ENCODE data around the gene DNAJA4.

DNAJA4 gene

DNA sequence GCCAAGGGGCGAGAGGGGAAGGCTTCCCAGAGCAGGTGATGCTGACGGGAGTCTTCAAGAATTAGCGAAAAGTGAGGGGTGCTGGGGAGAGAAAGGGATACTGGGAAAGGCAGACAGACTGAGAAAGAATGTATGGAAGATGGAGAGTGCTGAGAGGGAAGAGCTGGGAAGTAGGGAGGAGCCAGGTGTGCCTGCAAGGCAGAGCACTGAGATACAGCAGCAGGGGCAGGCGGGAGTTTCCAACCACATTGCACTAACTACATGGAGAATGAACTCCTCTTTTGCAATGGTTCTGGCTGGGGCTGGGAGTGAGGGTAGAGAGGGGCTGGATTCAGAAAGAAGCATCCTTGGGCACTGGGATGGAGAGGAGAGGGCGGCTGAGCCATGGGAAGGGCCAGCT lies 59.8 kb downstream of the DNAJA4 start:
- H3K9ac ChIP-seq (ENCODE audit: low read depth, low read length) = no peak overlapping the region
- H4K20me1 ChIP-seq (ENCODE audit: insufficient read depth, low read length) = no peaks in the 10 kb centered on the region
- no peak overlapping the region for H3K4me2 ChIP-seq (ENCODE audit: insufficient read depth, low read length)
- H3K4me3 ChIP-seq (ENCODE audit: low read depth in 1 of 2, low read length in 2 of 2) = no peak overlapping the region
- H3K9me3 ChIP-seq (ENCODE audit: insufficient read depth, low read length, severe bottlenecking) = no peaks in the 10 kb centered on the region
- no peaks in the 10 kb centered on the region for H3K4me1 ChIP-seq (ENCODE audit: insufficient read depth, low read length)
- ATAC-seq (ENCODE audit: insufficient read depth, low read depth) (no peak), DNase-seq (no peak)
- no peak for TF ChIP-seq EZH2 (IDR thresholded peaks at IDR 0.05; ENCODE audit: borderline replicate concordance, low read depth, low read length, severe bottlenecking)
- TF ChIP-seq, protein P1, sequence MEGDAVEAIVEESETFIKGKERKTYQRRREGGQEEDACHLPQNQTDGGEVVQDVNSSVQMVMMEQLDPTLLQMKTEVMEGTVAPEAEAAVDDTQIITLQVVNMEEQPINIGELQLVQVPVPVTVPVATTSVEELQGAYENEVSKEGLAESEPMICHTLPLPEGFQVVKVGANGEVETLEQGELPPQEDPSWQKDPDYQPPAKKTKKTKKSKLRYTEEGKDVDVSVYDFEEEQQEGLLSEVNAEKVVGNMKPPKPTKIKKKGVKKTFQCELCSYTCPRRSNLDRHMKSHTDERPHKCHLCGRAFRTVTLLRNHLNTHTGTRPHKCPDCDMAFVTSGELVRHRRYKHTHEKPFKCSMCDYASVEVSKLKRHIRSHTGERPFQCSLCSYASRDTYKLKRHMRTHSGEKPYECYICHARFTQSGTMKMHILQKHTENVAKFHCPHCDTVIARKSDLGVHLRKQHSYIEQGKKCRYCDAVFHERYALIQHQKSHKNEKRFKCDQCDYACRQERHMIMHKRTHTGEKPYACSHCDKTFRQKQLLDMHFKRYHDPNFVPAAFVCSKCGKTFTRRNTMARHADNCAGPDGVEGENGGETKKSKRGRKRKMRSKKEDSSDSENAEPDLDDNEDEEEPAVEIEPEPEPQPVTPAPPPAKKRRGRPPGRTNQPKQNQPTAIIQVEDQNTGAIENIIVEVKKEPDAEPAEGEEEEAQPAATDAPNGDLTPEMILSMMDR (IDR thresholded peaks at IDR 0.05; ENCODE audit: borderline replicate concordance, extremely low read depth, low read length, poor library complexity, severe bottlenecking) = no peak
- no peaks in the 10 kb centered on the region for H3K79me2 ChIP-seq (ENCODE audit: insufficient read depth, low read length)
- no peaks in the 10 kb centered on the region for H3K36me3 ChIP-seq (ENCODE audit: insufficient read depth, low read length)
- H3K27ac ChIP-seq (ENCODE audit: low read length) = no peak overlapping the region
- peaks cover 2% of the 10 kb centered on the region for H3K27me3 ChIP-seq (ENCODE audit: insufficient read depth, low read length, poor library complexity)
- no peak overlapping the region for H2AFZ ChIP-seq (ENCODE audit: low read depth, low read length)

DNA sequence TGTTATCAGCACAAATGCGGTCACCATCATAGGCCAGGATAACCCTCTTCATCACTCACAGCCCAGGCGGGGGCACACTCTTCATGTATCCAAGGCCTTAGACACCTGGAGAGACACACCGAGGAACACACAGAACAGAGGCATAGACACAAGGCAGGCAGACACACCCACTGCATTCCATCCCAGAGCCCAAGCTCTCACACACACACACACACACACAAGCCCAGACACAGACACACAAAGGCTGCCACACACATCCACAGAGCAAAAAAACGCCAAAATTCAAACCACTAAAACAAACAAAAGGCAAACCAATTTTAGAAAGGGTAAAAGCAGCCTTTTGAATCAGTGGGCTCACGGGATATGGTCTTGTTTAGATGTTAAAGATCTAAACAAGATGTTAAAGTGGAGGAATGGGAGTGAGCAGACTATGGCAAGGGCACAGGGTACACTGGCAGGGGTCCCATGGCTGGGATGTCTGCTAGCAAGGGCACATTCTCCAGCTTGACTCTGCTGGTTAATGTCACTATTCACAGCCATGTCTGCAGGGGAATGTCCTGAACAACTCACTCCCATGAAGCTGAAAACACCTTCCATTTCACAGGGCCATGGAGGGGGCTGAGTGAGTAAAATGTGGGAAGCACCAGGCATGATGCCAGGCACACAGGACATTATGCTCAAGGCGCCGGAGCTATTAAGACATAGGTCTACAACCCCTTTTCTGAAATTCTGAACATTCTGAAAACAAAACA lies 60.9 kb downstream of the DNAJA4 start:
- Histone ChIP-seq H3K4me1 (ENCODE audit: insufficient read depth, low read length) (no peaks in the 10 kb centered on the region), H3K4me3 (ENCODE audit: low read depth in 1 of 2, low read length in 2 of 2) (no peak overlapping the region), H3K27ac (ENCODE audit: low read length) (no peak overlapping the region), H3K36me3 (ENCODE audit: insufficient read depth, low read length) (no peaks in the 10 kb centered on the region), H3K27me3 (ENCODE audit: insufficient read depth, low read length, poor library complexity) (peaks cover 2% of the 10 kb centered on the region), H2AFZ (ENCODE audit: low read depth, low read length) (no peak overlapping the region), H3K9ac (ENCODE audit: low read depth, low read length) (no peak overlapping the region), H3K79me2 (ENCODE audit: insufficient read depth, low read length) (no peaks in the 10 kb centered on the region), H4K20me1 (ENCODE audit: insufficient read depth, low read length) (no peaks in the 10 kb centered on the region), H3K4me2 (ENCODE audit: insufficient read depth, low read length) (no peak overlapping the region), H3K9me3 (ENCODE audit: insufficient read depth, low read length, severe bottlenecking) (no peaks in the 10 kb centered on the region)
- ATAC-seq (ENCODE audit: insufficient read depth, low read depth) (no peak), DNase-seq (no peak)
- no peak for TF ChIP-seq EZH2 (IDR thresholded peaks at IDR 0.05; ENCODE audit: borderline replicate concordance, low read depth, low read length, severe bottlenecking)
- TF ChIP-seq, protein P1 (IDR thresholded peaks at IDR 0.05; ENCODE audit: borderline replicate concordance, extremely low read depth, low read length, poor library complexity, severe bottlenecking) = no peak

DNA sequence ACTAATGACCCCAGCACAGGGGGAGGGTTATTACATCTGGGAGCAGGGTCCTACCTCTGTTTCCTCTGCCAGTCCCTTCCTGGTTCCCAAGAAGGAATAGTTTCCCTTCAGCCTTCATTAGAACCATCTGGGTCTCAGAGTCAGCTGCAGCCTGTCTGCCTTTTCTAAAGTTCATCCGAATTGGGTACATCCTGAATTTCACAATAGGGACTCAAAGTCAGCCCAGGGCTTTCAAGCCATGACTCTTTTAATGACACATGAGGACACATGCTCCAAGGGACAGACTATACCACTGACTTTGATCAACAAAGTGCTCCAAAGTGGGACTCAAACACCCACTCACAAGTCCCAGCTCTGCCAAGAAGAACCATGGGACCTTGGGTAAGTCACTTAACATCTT lies 63.1 kb downstream of the DNAJA4 start:
- H4K20me1 ChIP-seq (ENCODE audit: insufficient read depth, low read length) = no peaks in the 10 kb centered on the region
- H3K4me1 ChIP-seq (ENCODE audit: insufficient read depth, low read length) = no peaks in the 10 kb centered on the region
- DNase-seq (no peak), ATAC-seq (ENCODE audit: insufficient read depth, low read depth) (no peak)
- H3K27ac ChIP-seq (ENCODE audit: low read length) = no peak overlapping the region
- H3K4me3 ChIP-seq (ENCODE audit: low read depth in 1 of 2, low read length in 2 of 2) = no peak overlapping the region
- H2AFZ ChIP-seq (ENCODE audit: low read depth, low read length) = no peak overlapping the region
- H3K36me3 ChIP-seq (ENCODE audit: insufficient read depth, low read length) = no peaks in the 10 kb centered on the region
- no peaks in the 10 kb centered on the region for H3K79me2 ChIP-seq (ENCODE audit: insufficient read depth, low read length)
- H3K9me3 ChIP-seq (ENCODE audit: insufficient read depth, low read length, severe bottlenecking) = no peaks in the 10 kb centered on the region
- no peak overlapping the region for H3K9ac ChIP-seq (ENCODE audit: low read depth, low read length)
- H3K4me2 ChIP-seq (ENCODE audit: insufficient read depth, low read length) = no peak overlapping the region
- TF ChIP-seq, protein P1 (IDR thresholded peaks at IDR 0.05; ENCODE audit: borderline replicate concordance, extremely low read depth, low read length, poor library complexity, severe bottlenecking) = no peak
- no peak for TF ChIP-seq EZH2 (IDR thresholded peaks at IDR 0.05; ENCODE audit: borderline replicate concordance, low read depth, low read length, severe bottlenecking)
- peaks cover 2% of the 10 kb centered on the region for H3K27me3 ChIP-seq (ENCODE audit: insufficient read depth, low read length, poor library complexity)

All from DND-41 (cell line).